Smooth muscle cell (in vitro differentiated cells): ENCODE data around the gene SEC16B. TPM values are rescaled to one million over a fixed set of nuclear protein-coding genes. Genes with fewer than 3 reads are reported as not detected.

Source experiments
- DNase-seq: peaks from one replicate; lab custom pipeline; 2025; ENCODE audit not compliant: unreplicated experiment; lab: John Stamatoyannopoulos, UW
- H2AFZ ChIP-seq: fragments of 200-600 bp; sonication (generic); 2 replicates; pipeline ENCODE4 v1.6.0; 2016; ENCODE audit warnings: antibody characterized with exemption, low read depth, mild to moderate bottlenecking
- H3F3A ChIP-seq: fragments of 200-600 bp; sonication (generic); 2 replicates; pipeline ENCODE4 v1.6.0; 2017; ENCODE audit warnings: antibody characterized with exemption, low read depth
- H3K27ac ChIP-seq: fragments of 200-600 bp; sonication (generic); 2 replicates; pipeline ENCODE4 v1.5.1; 2016; ENCODE audit warnings: low read depth, mild to moderate bottlenecking
- H3K27me3 ChIP-seq: fragments of 200-600 bp; sonication (generic); 2 replicates; pipeline ENCODE4 v1.6.1; 2016; ENCODE audit warnings: low read depth, mild to moderate bottlenecking
- H3K36me3 ChIP-seq: fragments of 200-600 bp; sonication (generic); 2 replicates; pipeline ENCODE4 v1.5.1; 2016; ENCODE audit warnings: low read depth
- H3K4me1 ChIP-seq: fragments of 200-600 bp; sonication (generic); 2 replicates; pipeline ENCODE4 v1.5.1; 2016; ENCODE audit warnings: low read depth
- H3K4me2 ChIP-seq: fragments of 200-600 bp; sonication (generic); 2 replicates; pipeline ENCODE4 v1.6.0; 2016; ENCODE audit warnings: mild to moderate bottlenecking
- H3K4me3 ChIP-seq: fragments of 200-600 bp; sonication (generic); 2 replicates; pipeline ENCODE4 v1.5.1; 2016; ENCODE audit warnings: mild to moderate bottlenecking
- H3K79me2 ChIP-seq: fragments of 200-600 bp; sonication (generic); 2 replicates; pipeline ENCODE4 v1.6.0; 2016; ENCODE audit warnings: low read depth, mild to moderate bottlenecking
- H3K9ac ChIP-seq: fragments of 200-600 bp; sonication (generic); 2 replicates; pipeline ENCODE4 v1.6.0; 2016; ENCODE audit warnings: low read depth
- H3K9me3 ChIP-seq: fragments of 200-600 bp; sonication (generic); replicated peaks from 2 replicates; pipeline ENCODE4 v1.5.1; 2016; ENCODE audit warnings: low read depth
- H4K20me1 ChIP-seq: fragments of 200-600 bp; sonication (generic); 2 replicates; pipeline ENCODE4 v1.6.0; 2016; ENCODE audit warnings: low read depth
- WGBS: methylation state at CpG from one replicate; pipeline ENCODE4 v1.1.7; 2016; ENCODE audit warnings: low lambda C conversion rate; 5-methylcytosine and 5-hydroxymethylcytosine counted together
- polyA plus RNA-seq: library from polyadenylated mRNA; unstranded; fragments of >200 nt; fragmentation: Nextera tagmentation; extraction: Ambion mirVana; gene quantifications from 2 replicates; pipeline ENCODE4 v1.2.1, GENCODE V29; 2016
- small RNA-seq: library from RNA; depleted of rRNA; stranded (forward); fragments of <200 nt; gene quantifications from one replicate; pipeline ENCODE3, GENCODE V24; 2014
- total RNA-seq: library from RNA; depleted of rRNA; stranded (reverse); fragments of >200 nt; gene quantifications from 2 replicates; pipeline ENCODE4 v1.2.3, GENCODE V29; 2014
- TF ChIP-seq, protein P1 (sequence below): fragments of 200-600 bp; sonication (generic); IDR thresholded peaks from 2 replicates; pipeline ENCODE4 v1.5.1; 2017; ENCODE audit warnings: borderline replicate concordance, mild to moderate bottlenecking, antibody characterized with exemption; ENCODE audit not compliant: insufficient read depth, poor library complexity, severe bottlenecking

SEC16B gene
- total and polyA plus RNA-seq, 2 experiments from 2014 or later, result 2.9 to 4.3 TPM

GRCh38 chr1:177897281-177897997 is 72.4 kb downstream of the SEC16B start:
- no peaks in the 10 kb centered on the region for H3K36me3 ChIP-seq
- no peak overlapping the region for H2AFZ ChIP-seq
- no peaks in the 10 kb centered on the region for H3K79me2 ChIP-seq
- H3K4me3 ChIP-seq, result no peak overlapping the region
- TF ChIP-seq, protein P1, sequence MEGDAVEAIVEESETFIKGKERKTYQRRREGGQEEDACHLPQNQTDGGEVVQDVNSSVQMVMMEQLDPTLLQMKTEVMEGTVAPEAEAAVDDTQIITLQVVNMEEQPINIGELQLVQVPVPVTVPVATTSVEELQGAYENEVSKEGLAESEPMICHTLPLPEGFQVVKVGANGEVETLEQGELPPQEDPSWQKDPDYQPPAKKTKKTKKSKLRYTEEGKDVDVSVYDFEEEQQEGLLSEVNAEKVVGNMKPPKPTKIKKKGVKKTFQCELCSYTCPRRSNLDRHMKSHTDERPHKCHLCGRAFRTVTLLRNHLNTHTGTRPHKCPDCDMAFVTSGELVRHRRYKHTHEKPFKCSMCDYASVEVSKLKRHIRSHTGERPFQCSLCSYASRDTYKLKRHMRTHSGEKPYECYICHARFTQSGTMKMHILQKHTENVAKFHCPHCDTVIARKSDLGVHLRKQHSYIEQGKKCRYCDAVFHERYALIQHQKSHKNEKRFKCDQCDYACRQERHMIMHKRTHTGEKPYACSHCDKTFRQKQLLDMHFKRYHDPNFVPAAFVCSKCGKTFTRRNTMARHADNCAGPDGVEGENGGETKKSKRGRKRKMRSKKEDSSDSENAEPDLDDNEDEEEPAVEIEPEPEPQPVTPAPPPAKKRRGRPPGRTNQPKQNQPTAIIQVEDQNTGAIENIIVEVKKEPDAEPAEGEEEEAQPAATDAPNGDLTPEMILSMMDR, result no peak
- H4K20me1 ChIP-seq, result no peaks in the 10 kb centered on the region
- DNase-seq, result no peak
- H3K9me3 ChIP-seq, result no peaks in the 10 kb centered on the region
- H3K27me3 ChIP-seq, result peaks cover 1% of the 10 kb centered on the region
- 63% methylated on average over 10 of the region's 10 CpGs for WGBS
- no peak overlapping the region for H3K4me2 ChIP-seq
- no peak overlapping the region for H3K27ac ChIP-seq
- H3F3A ChIP-seq, result no peaks in the 10 kb centered on the region
- no peak overlapping the region for H3K9ac ChIP-seq
- H3K4me1 ChIP-seq, result no peaks in the 10 kb centered on the region

Small RNAs within 50 kb of the gene (small RNA-seq; reads per million reads assigned to genes)
- not detected for gene AL359075.1

Other genes with a start within 250 kb of the SEC16B start
- 17.6 and 18.6 TPM in 2 replicates for gene RASAL2, start 124.0 kb upstream of the SEC16B start, total RNA-seq
- gene RASAL2, start 124.0 kb upstream of the SEC16B start, polyA plus RNA-seq, result 4.3 and 8.3 TPM in 2 replicates